ENCODE data around the gene RBM26.

The RBM26 gene

GRCh38 chr13:79387853-79388252 lies 18.2 kb downstream of the RBM26 start:
- no peak for TF ChIP-seq CTCF (IDR thresholded peaks at IDR 0.05; ENCODE audit: low read depth, low read length)
- Histone ChIP-seq H3K36me3 (peaks cover 4% of the 10 kb centered on the region), H3K4me3 (ENCODE audit: low read depth, low read length) (no peak overlapping the region), H3K27me3 (no peaks in the 10 kb centered on the region), H3K9me3 (no peaks in the 10 kb centered on the region), H3K4me1 (peaks cover 5% of the 10 kb centered on the region)
- no peak for DNase-seq

- Histone ChIP-seq H3K36me3 (peaks cover 4% of the 10 kb centered on the region), H3K9me3 (no peaks in the 10 kb centered on the region), H3K4me3 (ENCODE audit: low read depth, low read length) (no peak overlapping the region), H3K4me1 (peaks cover 11% of the 10 kb centered on the region), H3K27me3 (no peaks in the 10 kb centered on the region)
- no peak for DNase-seq
- no peak for TF ChIP-seq CTCF (IDR thresholded peaks at IDR 0.05; ENCODE audit: low read depth, low read length)
Measured at GRCh38 chr13:79386125-79386826, 19.8 kb downstream of the RBM26 start.

- no peaks in the 10 kb centered on the region for H3K9me3 ChIP-seq
- H3K36me3 ChIP-seq, result peaks cover 4% of the 10 kb centered on the region
- H3K27me3 ChIP-seq, result no peaks in the 10 kb centered on the region
- no peak for TF ChIP-seq CTCF (IDR thresholded peaks at IDR 0.05; ENCODE audit: low read depth, low read length)
- no peak for DNase-seq
- H3K4me3 ChIP-seq (ENCODE audit: low read depth, low read length), result no peak overlapping the region
- H3K4me1 ChIP-seq, result peaks cover 9% of the 10 kb centered on the region
Measured at GRCh38 chr13:79385694-79386093, 20.4 kb downstream of the RBM26 start.

- no peak for DNase-seq
- Histone ChIP-seq H3K9me3 (no peaks in the 10 kb centered on the region), H3K4me1 (peaks cover 9% of the 10 kb centered on the region), H3K4me3 (ENCODE audit: low read depth, low read length) (no peak overlapping the region), H3K27me3 (no peaks in the 10 kb centered on the region), H3K36me3 (peaks cover 4% of the 10 kb centered on the region)
- no peak for TF ChIP-seq CTCF (IDR thresholded peaks at IDR 0.05; ENCODE audit: low read depth, low read length)
Measured at GRCh38 chr13:79384022-79384610, 21.9 kb downstream of the RBM26 start.

GRCh38 chr13:79382545-79383275 lies 23.3 kb downstream of the RBM26 start:
- peaks cover 12% of the 10 kb centered on the region for H3K36me3 ChIP-seq
- H3K4me1 ChIP-seq, result peaks cover 9% of the 10 kb centered on the region
- no peaks in the 10 kb centered on the region for H3K9me3 ChIP-seq
- H3K27me3 ChIP-seq, result no peaks in the 10 kb centered on the region
- TF ChIP-seq CTCF (IDR thresholded peaks at IDR 0.05; ENCODE audit: low read depth, low read length), result no peak
- DNase-seq, result no peak
- no peak overlapping the region for H3K4me3 ChIP-seq (ENCODE audit: low read depth, low read length)

GRCh38 chr13:79380997-79381396 lies 25.1 kb downstream of the RBM26 start:
- Histone ChIP-seq H3K27me3 (no peaks in the 10 kb centered on the region), H3K4me3 (ENCODE audit: low read depth, low read length) (no peak overlapping the region), H3K36me3 (peaks cover 29% of the 10 kb centered on the region), H3K4me1 (peaks cover 9% of the 10 kb centered on the region), H3K9me3 (no peaks in the 10 kb centered on the region)
- no peak for TF ChIP-seq CTCF (IDR thresholded peaks at IDR 0.05; ENCODE audit: low read depth, low read length)
- DNase-seq, result no peak

All from BE2C (cell line).